Measurements from ENCODE around the gene PAN2.

- TF ChIP-seq CTCF (IDR thresholded peaks at IDR 0.05) = no peak
- no peak for TF ChIP-seq POLR2A (IDR thresholded peaks at IDR 0.05)
Measured at GRCh38 chr12:56315249-56315621, 18.6 kb downstream of the PAN2 start.
